Muscle of leg (tissue), 11 donors: ENCODE results near the gene FXYD3. TPM values are rescaled to one million over a fixed set of nuclear protein-coding genes. Genes with fewer than 3 reads are reported as not detected.
"Not testable (repeated sequence)": the region's sequence is repeated elsewhere in the genome, so short reads cannot be mapped to it uniquely, and the experiment has no call there.

ENCODE experiments used
- DNase-seq: peaks from one replicate; pipeline ENCODE4 v3.0.0; 2013
- H3K27ac ChIP-seq: one replicate; pipeline ENCODE4 v1.5.1; 2013; ENCODE audit warnings: mild to moderate bottlenecking, low read length, control low read depth
- H3K27me3 ChIP-seq: one replicate; pipeline ENCODE4 v1.6.1; 2013; ENCODE audit warnings: low read length; ENCODE audit not compliant: control insufficient read depth, insufficient read depth
- H3K36me3 ChIP-seq: one replicate; pipeline ENCODE4 v1.6.1; 2013; ENCODE audit warnings: low read length; ENCODE audit not compliant: control insufficient read depth, insufficient read depth
- H3K4me1 ChIP-seq: one replicate; pipeline ENCODE4 v1.6.1; 2013; ENCODE audit warnings: low read length; ENCODE audit not compliant: control insufficient read depth, insufficient read depth
- H3K4me3 ChIP-seq: one replicate; pipeline ENCODE4 v1.5.1; 2013; ENCODE audit warnings: low read length, control low read depth
- H3K9me3 ChIP-seq: replicated peaks from 2 replicates; pipeline ENCODE4 v1.6.1; 2013; ENCODE audit warnings: low read depth, low read length; ENCODE audit not compliant: control insufficient read depth
- WGBS: methylation state at CpG from one replicate; pipeline ENCODE4 v1.1.5; 2013; ENCODE audit warnings: missing lambda C conversion rate; ENCODE audit not compliant: insufficient coverage; 5-methylcytosine and 5-hydroxymethylcytosine counted together
- polyA plus RNA-seq, 8 donors: library from polyadenylated mRNA; unstranded; fragments of 120-200 nt; gene quantifications; one replicate each; pipeline versions ENCODE4 v1.2.1 to v1.2.3, GENCODE V29; 2013; ENCODE audit warnings: inconsistent platforms in 1 of 8, low replicate concordance in 1 of 8; ENCODE audit not compliant: insufficient read length in 8 of 8, insufficient read depth in 1 of 8
- total RNA-seq: library from RNA; stranded (reverse); fragments of 120-200 nt; gene quantifications from one replicate; pipeline ENCODE4 v1.2.4, GENCODE V29; 2013

FXYD3 gene
- total and polyA plus RNA-seq, 9 donors = 0.31 to 9.3 (median 0.62) TPM; not detected in 1

- Histone ChIP-seq H3K27ac (peak overlapping the region; percentile 84), H3K36me3 (no peaks in the 10 kb centered on the region), H3K27me3 (no peaks in the 10 kb centered on the region), H3K9me3 (no peaks in the 10 kb centered on the region), H3K4me1 (peaks cover 47% of the 10 kb centered on the region), H3K4me3 (peak overlapping the region; percentile 67)
- peak; percentile 98 for DNase-seq
- WGBS = 4% methylated on average over 37 of the region's 42 CpGs
These were observed 8.8 kb downstream of the FXYD3 start for GRCh38 chr19:35124098-35125060.

GRCh38 chr19:35125270-35125717 lies 9.7 kb downstream of the FXYD3 start:
- Histone ChIP-seq H3K4me3 (no peak overlapping the region), H3K36me3 (no peaks in the 10 kb centered on the region), H3K9me3 (no peaks in the 10 kb centered on the region), H3K27ac (no peak overlapping the region), H3K27me3 (no peaks in the 10 kb centered on the region), H3K4me1 (peaks cover 47% of the 10 kb centered on the region)
- 85% methylated on average over 17 of the region's 19 CpGs for WGBS
- DNase-seq = peak; percentile 16

- DNase-seq = no peak
- H3K27ac ChIP-seq = no peak overlapping the region
- 76% methylated on average over 30 of the region's 35 CpGs for WGBS
- no peaks in the 10 kb centered on the region for H3K27me3 ChIP-seq
- H3K36me3 ChIP-seq = no peaks in the 10 kb centered on the region
- peaks cover 42% of the 10 kb centered on the region for H3K4me1 ChIP-seq
- no peak overlapping the region for H3K4me3 ChIP-seq
- no peaks in the 10 kb centered on the region for H3K9me3 ChIP-seq
These were observed 10.4 kb downstream of the FXYD3 start for GRCh38 chr19:35125749-35126623.

- no peaks in the 10 kb centered on the region for H3K27me3 ChIP-seq
- no peaks in the 10 kb centered on the region for H3K36me3 ChIP-seq
- H3K9me3 ChIP-seq = no peaks in the 10 kb centered on the region
- H3K4me3 ChIP-seq = no peak overlapping the region
- peak overlapping the region; percentile 13 for H3K27ac ChIP-seq
- DNase-seq = peak; percentile 68
- WGBS = 30% methylated on average over 17 of the region's 20 CpGs
- H3K4me1 ChIP-seq = peaks cover 42% of the 10 kb centered on the region
These were observed 11.0 kb downstream of the FXYD3 start for GRCh38 chr19:35126624-35126959.

GRCh38 chr19:35127871-35128270 lies 12.2 kb downstream of the FXYD3 start:
- Histone ChIP-seq H3K9me3 (no peaks in the 10 kb centered on the region), H3K27ac (no peak overlapping the region), H3K27me3 (no peaks in the 10 kb centered on the region), H3K36me3 (no peaks in the 10 kb centered on the region), H3K4me1 (peaks cover 39% of the 10 kb centered on the region), H3K4me3 (no peak overlapping the region)
- 60% methylated on average over 2 of the region's 7 CpGs for WGBS
- no peak for DNase-seq

GRCh38 chr19:35128398-35129057 lies 12.9 kb downstream of the FXYD3 start:
- H3K4me3 ChIP-seq = no peak overlapping the region
- no peaks in the 10 kb centered on the region for H3K27me3 ChIP-seq
- H3K4me1 ChIP-seq = peaks cover 32% of the 10 kb centered on the region
- H3K27ac ChIP-seq = no peak overlapping the region
- no peak for DNase-seq
- no peaks in the 10 kb centered on the region for H3K9me3 ChIP-seq
- H3K36me3 ChIP-seq = no peaks in the 10 kb centered on the region
- WGBS = 81% methylated on average over 8 of the region's 9 CpGs

- H3K9me3 ChIP-seq, H3K27me3 ChIP-seq, H3K4me3 ChIP-seq, DNase-seq, H3K36me3 ChIP-seq, H3K27ac ChIP-seq: not testable (repeated sequence)
- WGBS = 37% methylated on average over 6 of the region's 14 CpGs
- peaks cover 28% of the 10 kb centered on the region for H3K4me1 ChIP-seq
These were observed 14.2 kb downstream of the FXYD3 start for GRCh38 chr19:35129724-35130274.

GRCh38 chr19:35130761-35131720 lies 15.4 kb downstream of the FXYD3 start:
- H3K4me1 ChIP-seq = peaks cover 26% of the 10 kb centered on the region
- no peak overlapping the region for H3K4me3 ChIP-seq
- H3K9me3 ChIP-seq = no peaks in the 10 kb centered on the region
- WGBS = 74% methylated on average over 18 of the region's 31 CpGs
- no peak overlapping the region for H3K27ac ChIP-seq
- no peak for DNase-seq
- H3K36me3 ChIP-seq = no peaks in the 10 kb centered on the region
- no peaks in the 10 kb centered on the region for H3K27me3 ChIP-seq

GRCh38 chr19:35132254-35132653 lies 16.6 kb downstream of the FXYD3 start:
- Histone ChIP-seq H3K4me3 (no peak overlapping the region), H3K9me3 (no peaks in the 10 kb centered on the region), H3K27ac (no peak overlapping the region), H3K27me3 (no peaks in the 10 kb centered on the region), H3K36me3 (no peaks in the 10 kb centered on the region), H3K4me1 (peaks cover 25% of the 10 kb centered on the region)
- DNase-seq = no peak
